KMS-11 (cell line): ENCODE data around the gene ZNF805.

Source experiments
- H2AFZ ChIP-seq: fragments of 200-600 bp; sonication (generic); 2 replicates; pipeline ENCODE4 v1.6.1; 2016; ENCODE audit warnings: antibody characterized with exemption, mixed run types, low read depth
- H3K27ac ChIP-seq: fragments of 200-600 bp; sonication (generic); 2 replicates; pipeline ENCODE4 v1.6.1; 2016; ENCODE audit warnings: mild to moderate bottlenecking, mixed run types
- H3K27me3 ChIP-seq: fragments of 200-600 bp; sonication (generic); 2 replicates; pipeline ENCODE4 v1.6.1; 2017; ENCODE audit warnings: mild to moderate bottlenecking, low read depth, mixed run types, moderate library complexity; ENCODE audit not compliant: insufficient read depth
- H3K36me3 ChIP-seq: fragments of 200-600 bp; sonication (generic); 2 replicates; pipeline ENCODE4 v1.6.1; 2017; ENCODE audit warnings: mild to moderate bottlenecking, mixed run types; ENCODE audit not compliant: insufficient read depth
- H3K4me1 ChIP-seq: fragments of 200-600 bp; sonication (generic); 2 replicates; pipeline ENCODE4 v1.6.1; 2016; ENCODE audit warnings: mild to moderate bottlenecking, low read depth, mixed run types; ENCODE audit not compliant: poor library complexity, severe bottlenecking
- H3K4me2 ChIP-seq: fragments of 200-600 bp; sonication (generic); 2 replicates; pipeline ENCODE4 v1.7.0; 2016; ENCODE audit warnings: mild to moderate bottlenecking, mixed run types
- H3K4me3 ChIP-seq: fragments of 200-600 bp; sonication (generic); IDR thresholded peaks from 2 replicates; pipeline ENCODE4 v1.6.1; 2017; ENCODE audit warnings: low read depth, low read length, mixed read lengths; ENCODE audit not compliant: insufficient read depth
- H3K79me2 ChIP-seq: fragments of 200-600 bp; sonication (generic); 2 replicates; pipeline ENCODE4 v1.6.1; 2016; ENCODE audit warnings: low read depth, mixed run types; ENCODE audit not compliant: insufficient read depth
- H3K9ac ChIP-seq: fragments of 200-600 bp; sonication (generic); 2 replicates; pipeline ENCODE4 v1.6.1; 2016; ENCODE audit warnings: mild to moderate bottlenecking, mixed run types
- H4K20me1 ChIP-seq: fragments of 200-600 bp; sonication (generic); 2 replicates; pipeline ENCODE4 v1.6.1; 2016; ENCODE audit warnings: mild to moderate bottlenecking, mixed run types; ENCODE audit not compliant: insufficient read depth
- TF ChIP-seq, protein P1 (sequence below): fragments of 200-600 bp; sonication (generic); conservative IDR thresholded peaks from 2 replicates; pipeline ENCODE4 v1.6.1; 2017; ENCODE audit warnings: low read depth, mild to moderate bottlenecking, antibody characterized with exemption, low read length, moderate library complexity, mixed read lengths

The ZNF805 gene

DNA sequence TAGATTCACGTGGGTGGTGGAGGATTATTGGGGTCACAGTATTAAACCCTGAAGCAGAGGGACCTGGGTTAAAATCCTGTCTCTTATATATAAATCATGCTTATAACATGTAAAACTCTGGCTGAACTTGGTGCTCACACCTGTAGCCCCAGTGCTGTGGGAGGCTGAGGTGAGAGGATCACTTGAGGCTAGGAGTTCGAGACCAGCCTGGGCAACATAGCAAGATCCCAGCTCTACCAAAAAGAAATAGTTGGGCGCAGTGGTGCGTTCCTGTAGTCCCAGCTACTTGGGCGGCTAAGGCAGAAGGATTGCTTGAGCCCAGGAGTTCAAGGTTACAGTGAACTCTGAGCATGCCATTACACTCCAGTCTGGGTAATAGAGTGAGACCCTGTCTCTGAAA is 2.4 kb downstream of the ZNF805 start:
- Histone ChIP-seq H3K27ac (no peak overlapping the region), H3K27me3 (no peaks in the 10 kb centered on the region), H3K36me3 (peaks cover 11% of the 10 kb centered on the region; the same call in 1 of the 2 replicates), H3K4me1 (peaks cover 7% of the 10 kb centered on the region), H3K79me2 (peaks cover 13% of the 10 kb centered on the region; the same call in 1 of the 2 replicates), H4K20me1 (no peaks in the 10 kb centered on the region), H3K4me3 (no peak overlapping the region), H3K9ac (no peak overlapping the region), H2AFZ (no peak overlapping the region), H3K4me2 (no peak overlapping the region)
- TF ChIP-seq, protein P1, sequence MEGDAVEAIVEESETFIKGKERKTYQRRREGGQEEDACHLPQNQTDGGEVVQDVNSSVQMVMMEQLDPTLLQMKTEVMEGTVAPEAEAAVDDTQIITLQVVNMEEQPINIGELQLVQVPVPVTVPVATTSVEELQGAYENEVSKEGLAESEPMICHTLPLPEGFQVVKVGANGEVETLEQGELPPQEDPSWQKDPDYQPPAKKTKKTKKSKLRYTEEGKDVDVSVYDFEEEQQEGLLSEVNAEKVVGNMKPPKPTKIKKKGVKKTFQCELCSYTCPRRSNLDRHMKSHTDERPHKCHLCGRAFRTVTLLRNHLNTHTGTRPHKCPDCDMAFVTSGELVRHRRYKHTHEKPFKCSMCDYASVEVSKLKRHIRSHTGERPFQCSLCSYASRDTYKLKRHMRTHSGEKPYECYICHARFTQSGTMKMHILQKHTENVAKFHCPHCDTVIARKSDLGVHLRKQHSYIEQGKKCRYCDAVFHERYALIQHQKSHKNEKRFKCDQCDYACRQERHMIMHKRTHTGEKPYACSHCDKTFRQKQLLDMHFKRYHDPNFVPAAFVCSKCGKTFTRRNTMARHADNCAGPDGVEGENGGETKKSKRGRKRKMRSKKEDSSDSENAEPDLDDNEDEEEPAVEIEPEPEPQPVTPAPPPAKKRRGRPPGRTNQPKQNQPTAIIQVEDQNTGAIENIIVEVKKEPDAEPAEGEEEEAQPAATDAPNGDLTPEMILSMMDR = no peak

DNA sequence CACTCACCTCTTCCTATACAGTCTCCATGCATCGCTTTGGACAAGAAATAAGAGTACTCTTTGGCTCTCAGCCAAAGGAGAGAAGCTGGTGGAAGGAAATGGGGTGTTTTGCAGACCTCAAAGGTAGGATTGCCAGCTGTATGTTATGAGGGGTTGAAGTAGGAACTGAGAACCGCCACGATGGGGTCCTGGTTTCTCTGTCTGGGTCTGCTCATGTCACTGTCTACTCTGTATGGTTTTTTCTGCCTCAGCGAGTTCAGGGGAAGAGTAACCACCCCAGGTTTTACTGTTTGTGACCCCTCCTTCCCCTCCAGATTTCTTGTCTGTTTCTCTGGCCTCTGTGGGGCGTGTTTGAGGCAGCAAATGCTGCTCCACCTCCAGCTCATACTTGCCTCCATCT is 4.1 kb downstream of the ZNF805 start:
- Histone ChIP-seq H3K27me3 (no peaks in the 10 kb centered on the region), H3K4me1 (peaks cover 7% of the 10 kb centered on the region), H3K4me2 (no peak overlapping the region), H2AFZ (no peak overlapping the region), H3K36me3 (peaks cover 15% of the 10 kb centered on the region; the same call in 1 of the 2 replicates), H3K27ac (no peak overlapping the region), H4K20me1 (no peaks in the 10 kb centered on the region), H3K4me3 (no peak overlapping the region), H3K79me2 (peaks cover 13% of the 10 kb centered on the region; the same call in 1 of the 2 replicates), H3K9ac (no peak overlapping the region)
- TF ChIP-seq, protein P1 = no peak

DNA sequence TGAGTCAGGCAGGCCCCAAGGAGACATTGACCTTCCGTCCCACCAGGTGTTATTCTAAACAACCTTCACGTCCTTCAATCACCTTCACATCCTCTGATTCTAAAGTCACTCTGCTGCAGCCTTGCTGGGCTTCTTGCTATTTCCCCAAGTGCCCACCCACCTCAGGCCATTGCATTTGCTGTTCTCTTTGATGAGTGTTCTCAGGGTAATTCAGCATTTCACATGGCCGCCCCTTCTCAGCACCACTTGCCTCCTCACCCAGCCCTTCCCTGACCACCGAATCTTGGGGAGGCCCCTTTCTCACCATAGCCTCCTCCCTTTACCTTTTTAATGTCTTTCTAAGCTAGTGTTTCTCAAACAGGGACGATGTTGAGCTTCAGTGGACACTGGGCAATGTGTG is 4.6 kb downstream of the ZNF805 start:
- TF ChIP-seq, protein P1 = no peak
- Histone ChIP-seq H3K9ac (no peak overlapping the region), H3K79me2 (peaks cover 13% of the 10 kb centered on the region; the same call in 1 of the 2 replicates)

DNA sequence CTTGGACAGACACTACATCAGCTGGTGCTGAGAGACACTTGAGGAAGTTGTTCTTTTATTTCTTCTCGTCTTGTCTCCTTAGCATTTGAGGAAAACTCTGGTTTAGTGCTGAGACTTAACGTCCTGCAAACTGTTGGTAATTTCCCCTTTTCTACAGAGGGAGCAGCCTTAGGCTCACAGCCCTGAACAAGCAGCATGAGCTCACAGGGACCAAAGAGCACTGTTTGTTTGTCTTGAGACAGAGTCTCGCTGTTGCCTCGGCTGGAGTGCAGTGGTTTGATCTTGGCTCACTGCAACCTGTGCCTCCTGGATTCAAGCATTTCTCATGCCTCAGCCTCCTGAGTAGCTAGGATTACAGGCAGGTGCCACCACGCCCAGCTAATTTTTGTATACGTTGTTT is 5.5 kb downstream of the ZNF805 start:
- Histone ChIP-seq H2AFZ (no peak overlapping the region), H3K4me2 (no peak overlapping the region), H3K4me3 (no peak overlapping the region), H3K27ac (no peak overlapping the region), H4K20me1 (no peaks in the 10 kb centered on the region), H3K4me1 (peaks cover 7% of the 10 kb centered on the region), H3K79me2 (peaks cover 13% of the 10 kb centered on the region; the same call in 1 of the 2 replicates), H3K36me3 (peaks cover 15% of the 10 kb centered on the region; the same call in 1 of the 2 replicates), H3K9ac (no peak overlapping the region), H3K27me3 (no peaks in the 10 kb centered on the region)
- TF ChIP-seq, protein P1 = no peak

More for the DNA sequence above, 4.6 kb downstream of the ZNF805 start:
- no peaks in the 10 kb centered on the region for H4K20me1 ChIP-seq
- H2AFZ ChIP-seq = no peak overlapping the region
- no peaks in the 10 kb centered on the region for H3K27me3 ChIP-seq
- H3K4me2 ChIP-seq = no peak overlapping the region
- H3K36me3 ChIP-seq = peaks cover 15% of the 10 kb centered on the region; the same call in 1 of the 2 replicates
- H3K4me1 ChIP-seq = peaks cover 7% of the 10 kb centered on the region
- H3K27ac ChIP-seq = no peak overlapping the region
- no peak overlapping the region for H3K4me3 ChIP-seq
